MM.1S (cell line): Measurements from ENCODE around the gene TIAM1.

Source experiments
- CTCF ChIP-seq: fragments of 300-600 bp; sonication (generic); IDR thresholded peaks from 2 replicates; pipeline ENCODE4 v1.5.1; 2016; ENCODE audit warnings: antibody characterized with exemption, low read length, mixed read lengths
- EZH2 ChIP-seq: fragments of 300-600 bp; sonication (generic); optimal IDR thresholded peaks from 2 replicates; pipeline ENCODE3; 2017; ENCODE audit warnings: low read depth, mild to moderate bottlenecking, antibody characterized with exemption, low read length, mixed read lengths
- EZH2phosphoT487 ChIP-seq: fragments of 300-600 bp; sonication (generic); IDR thresholded peaks from 2 replicates; pipeline ENCODE4 v1.6.1; 2018; ENCODE audit warnings: antibody characterized with exemption, low read length

GRCh38 chr21:31251686-31252085, 92.4 kb downstream of the TIAM1 start:
- TF ChIP-seq CTCF (no peak), EZH2 (no peak), EZH2phosphoT487 (no peak)
